ENCODE measurements around the gene PARD3B.

PARD3B gene, protein sequence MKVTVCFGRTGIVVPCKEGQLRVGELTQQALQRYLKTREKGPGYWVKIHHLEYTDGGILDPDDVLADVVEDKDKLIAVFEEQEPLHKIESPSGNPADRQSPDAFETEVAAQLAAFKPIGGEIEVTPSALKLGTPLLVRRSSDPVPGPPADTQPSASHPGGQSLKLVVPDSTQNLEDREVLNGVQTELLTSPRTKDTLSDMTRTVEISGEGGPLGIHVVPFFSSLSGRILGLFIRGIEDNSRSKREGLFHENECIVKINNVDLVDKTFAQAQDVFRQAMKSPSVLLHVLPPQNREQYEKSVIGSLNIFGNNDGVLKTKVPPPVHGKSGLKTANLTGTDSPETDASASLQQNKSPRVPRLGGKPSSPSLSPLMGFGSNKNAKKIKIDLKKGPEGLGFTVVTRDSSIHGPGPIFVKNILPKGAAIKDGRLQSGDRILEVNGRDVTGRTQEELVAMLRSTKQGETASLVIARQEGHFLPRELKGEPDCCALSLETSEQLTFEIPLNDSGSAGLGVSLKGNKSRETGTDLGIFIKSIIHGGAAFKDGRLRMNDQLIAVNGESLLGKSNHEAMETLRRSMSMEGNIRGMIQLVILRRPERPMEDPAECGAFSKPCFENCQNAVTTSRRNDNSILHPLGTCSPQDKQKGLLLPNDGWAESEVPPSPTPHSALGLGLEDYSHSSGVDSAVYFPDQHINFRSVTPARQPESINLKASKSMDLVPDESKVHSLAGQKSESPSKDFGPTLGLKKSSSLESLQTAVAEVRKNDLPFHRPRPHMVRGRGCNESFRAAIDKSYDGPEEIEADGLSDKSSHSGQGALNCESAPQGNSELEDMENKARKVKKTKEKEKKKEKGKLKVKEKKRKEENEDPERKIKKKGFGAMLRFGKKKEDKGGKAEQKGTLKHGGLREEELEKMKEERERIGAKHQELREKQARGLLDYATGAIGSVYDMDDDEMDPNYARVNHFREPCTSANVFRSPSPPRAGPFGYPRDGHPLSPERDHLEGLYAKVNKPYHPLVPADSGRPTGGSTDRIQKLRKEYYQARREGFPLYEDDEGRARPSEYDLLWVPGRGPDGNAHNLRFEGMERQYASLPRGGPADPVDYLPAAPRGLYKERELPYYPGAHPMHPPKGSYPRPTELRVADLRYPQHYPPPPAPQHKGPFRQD (N-terminal part only)

DNA sequence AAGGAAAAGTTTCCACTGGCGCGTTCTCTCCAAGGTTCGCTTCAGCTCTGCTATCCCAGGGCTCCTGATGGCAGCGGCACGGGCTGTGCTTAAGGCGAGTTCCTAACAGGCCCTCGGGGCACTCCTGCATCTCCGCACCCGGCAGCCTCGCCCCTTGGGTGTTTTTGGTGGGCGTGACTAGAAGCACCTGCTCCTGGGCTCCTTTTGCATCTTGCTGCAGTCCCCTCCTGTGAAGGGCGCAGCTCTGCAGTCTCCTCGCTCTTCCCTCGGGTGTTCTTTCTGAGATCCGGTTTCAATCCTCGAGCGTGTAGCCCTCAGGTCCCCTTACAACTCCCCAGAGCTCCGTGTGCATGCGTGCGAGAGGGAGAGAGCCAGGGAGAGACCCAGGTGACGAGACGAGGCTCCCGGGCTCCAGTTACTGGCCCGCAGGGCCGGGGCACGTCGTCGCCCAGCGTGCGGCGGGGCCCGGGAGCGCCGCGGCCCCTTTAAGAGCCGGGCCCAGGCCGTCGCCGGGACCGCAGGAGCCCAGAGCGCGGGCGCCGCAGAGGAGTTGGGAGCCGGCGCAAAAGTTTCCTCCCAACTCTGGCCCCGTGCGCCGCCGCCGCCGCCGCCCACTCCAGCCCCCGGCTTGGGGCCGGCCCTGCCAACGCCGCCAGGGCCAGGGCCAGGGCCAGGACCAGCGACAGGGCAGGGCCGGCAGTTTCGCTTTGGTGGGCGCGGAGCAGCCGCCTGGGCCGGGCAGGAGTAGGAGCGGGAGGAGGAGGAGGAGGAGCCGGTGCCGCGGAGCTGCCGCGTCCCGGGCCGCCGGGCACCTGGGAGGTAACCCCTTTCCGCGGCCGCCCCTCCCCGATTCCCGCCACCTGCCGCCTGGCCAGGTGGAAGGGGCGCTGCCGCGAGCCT is at the start of gene PARD3B:
TSS of gene PARD3B (plus strand) at position 515 of the 900 bp plus-strand sequence. CDS start 525 bp downstream, outside the sequence.
- no peak for DNase-seq (ENCODE audit: extremely low read depth in 1 of 2, low read depth in 1 of 2)

DNA sequence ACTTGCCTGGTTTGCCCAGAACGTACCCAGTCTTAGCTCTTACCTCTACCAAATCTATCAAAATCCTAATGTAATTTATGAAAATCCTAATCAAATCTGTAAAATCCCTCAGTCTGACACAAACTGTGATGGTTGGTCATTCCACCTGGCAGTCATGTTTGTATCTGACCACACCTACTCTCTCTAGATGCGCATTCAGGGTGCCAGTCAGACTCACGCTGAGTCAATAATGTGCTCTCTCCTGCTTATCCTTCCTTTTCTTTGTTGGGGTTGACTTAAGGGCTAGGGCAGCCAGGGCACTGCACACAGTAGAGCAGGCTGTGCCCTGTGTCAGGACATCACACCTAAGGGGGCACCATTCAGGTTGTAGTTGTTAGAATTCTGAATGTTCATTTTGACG is 48.5 kb upstream of the PARD3B start:
- no peak for DNase-seq (ENCODE audit: extremely low read depth in 1 of 2, low read depth in 1 of 2)

DNA sequence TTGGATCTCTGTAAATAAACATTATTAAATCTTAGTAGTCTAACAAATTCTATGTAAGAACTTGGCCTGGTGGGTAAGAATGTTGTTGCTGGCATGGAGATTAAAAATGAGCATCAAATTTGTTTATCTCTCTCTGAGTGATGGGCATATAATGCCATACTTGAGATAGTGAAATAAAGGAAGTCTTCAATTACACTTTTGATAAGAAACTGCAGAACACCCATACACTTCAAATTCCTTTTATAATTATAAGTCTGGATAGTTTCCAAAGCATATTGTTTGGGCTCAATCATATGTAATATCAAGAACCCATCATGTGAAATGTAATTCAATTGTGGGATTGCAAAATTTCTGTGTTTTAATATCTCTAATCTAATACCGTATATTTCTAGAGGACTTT is 47.4 kb upstream of the PARD3B start:
- no peak for DNase-seq (ENCODE audit: extremely low read depth in 1 of 2, low read depth in 1 of 2)

DNA sequence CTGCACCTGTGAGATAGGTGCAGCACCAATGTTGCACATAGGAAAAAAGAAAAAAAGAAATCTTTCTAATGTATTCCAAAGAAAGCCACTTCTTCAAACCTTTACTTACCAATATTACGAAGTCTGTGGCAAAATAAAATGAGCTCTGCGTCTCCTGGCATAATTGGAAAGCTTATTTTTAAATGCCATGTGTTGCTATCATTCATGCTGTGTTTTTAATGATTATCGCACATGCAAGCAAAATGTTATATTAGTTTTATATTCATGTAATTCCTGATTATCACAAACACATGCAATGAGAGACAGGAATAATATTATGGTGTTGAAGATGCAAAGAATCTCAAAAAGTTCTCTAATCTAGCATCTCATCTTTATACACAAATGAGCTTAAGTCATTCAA is 47.0 kb upstream of the PARD3B start:
- DNase-seq (ENCODE audit: extremely low read depth in 1 of 2, low read depth in 1 of 2), result no peak

DNA sequence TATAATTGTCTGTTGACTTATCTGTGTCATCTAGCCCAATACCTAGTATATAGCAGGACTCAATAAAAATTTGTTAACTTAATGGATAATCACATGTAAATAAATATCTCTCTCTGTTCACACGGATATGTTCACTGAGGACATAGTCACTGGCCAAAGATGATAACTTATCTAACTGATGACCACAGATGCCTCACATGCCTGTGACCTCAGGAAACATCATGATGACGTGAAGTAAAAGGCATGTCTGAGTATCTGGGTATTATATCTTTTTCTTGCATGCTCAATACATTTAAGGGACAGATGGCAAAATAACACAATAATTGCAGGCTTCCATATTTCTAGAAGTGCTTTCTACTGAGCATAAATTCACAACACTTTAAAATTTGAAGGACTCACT is 41.4 kb upstream of the PARD3B start:
- no peak for DNase-seq (ENCODE audit: extremely low read depth in 1 of 2, low read depth in 1 of 2)

DNA sequence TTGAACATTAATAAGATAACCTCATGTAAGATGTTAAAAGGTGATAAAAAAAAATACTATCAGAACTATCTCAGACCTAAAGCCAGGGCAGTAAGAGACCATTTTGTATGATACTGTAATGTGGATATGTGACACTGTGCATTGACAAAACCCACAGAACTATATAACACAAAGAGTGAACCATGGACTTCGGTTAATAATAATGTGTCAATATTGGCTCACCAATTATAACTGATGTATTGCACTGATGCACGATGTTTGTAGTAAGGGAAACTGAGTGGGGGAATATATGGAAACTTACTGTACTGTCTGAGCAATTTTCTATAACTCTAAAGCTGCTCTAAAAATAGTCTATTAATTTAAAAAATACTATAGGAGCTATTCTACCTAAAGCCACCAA is 40.7 kb upstream of the PARD3B start:
- no peak for DNase-seq (ENCODE audit: extremely low read depth in 1 of 2, low read depth in 1 of 2)

DNA sequence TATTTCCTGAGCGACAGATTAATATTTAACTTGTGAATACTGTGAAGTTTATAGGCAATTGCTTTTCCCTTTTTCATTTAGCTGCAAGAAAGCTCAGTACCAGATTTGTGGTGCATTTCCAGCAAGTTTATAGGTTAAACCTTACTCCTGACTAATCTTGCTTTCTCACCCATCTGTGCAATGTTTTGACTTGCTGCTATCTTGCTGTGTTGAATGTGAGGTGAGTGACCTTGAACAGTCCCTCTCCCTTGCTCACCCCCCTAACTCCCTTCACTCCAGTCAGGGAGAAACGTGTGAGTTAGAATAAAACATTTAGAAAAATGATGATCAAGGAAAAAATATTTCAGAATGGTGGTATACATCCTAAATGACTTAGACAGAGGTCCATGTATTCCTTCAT is 39.8 kb upstream of the PARD3B start:
- no peak for DNase-seq (ENCODE audit: extremely low read depth in 1 of 2, low read depth in 1 of 2)

DNA sequence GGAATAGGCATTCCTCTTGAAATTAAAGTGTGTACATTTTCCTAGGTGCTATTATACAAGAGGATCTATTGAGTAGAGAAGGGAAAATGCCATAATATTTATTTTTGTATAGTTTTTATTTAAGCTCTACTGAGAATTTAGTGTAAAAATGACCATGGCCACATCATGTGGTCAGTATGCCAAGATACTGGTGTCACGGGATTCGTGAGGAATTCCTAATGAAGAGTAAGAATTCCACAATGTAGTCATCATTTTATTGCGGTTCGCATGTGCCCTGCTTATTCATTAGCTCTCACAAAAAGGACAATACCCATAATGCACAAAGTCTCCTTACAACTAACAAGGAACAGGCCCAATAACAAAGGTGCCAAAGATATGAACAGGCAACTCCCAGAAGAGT is 39.3 kb upstream of the PARD3B start:
- DNase-seq (ENCODE audit: extremely low read depth in 1 of 2, low read depth in 1 of 2), result no peak

DNA sequence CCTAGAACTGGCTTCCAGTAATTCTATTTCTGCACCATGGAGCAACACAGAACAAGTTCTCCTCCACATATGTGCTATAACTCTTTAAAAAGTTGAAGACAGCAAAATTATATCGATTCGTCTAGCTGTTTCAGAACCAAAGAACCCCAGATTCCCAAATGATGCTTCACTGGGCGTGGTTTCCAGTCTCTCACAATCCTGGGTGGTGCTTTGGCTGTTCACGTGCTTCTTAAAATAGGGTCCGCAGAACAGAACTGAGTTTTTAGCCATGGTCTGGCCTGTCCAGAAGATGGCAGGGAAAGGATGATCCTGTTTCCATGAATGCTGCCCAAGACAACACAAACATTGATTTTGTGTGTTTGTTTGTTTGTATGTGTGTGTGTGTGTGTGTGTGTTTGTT is 37.6 kb upstream of the PARD3B start:
- DNase-seq (ENCODE audit: extremely low read depth in 1 of 2, low read depth in 1 of 2), result no peak

DNA sequence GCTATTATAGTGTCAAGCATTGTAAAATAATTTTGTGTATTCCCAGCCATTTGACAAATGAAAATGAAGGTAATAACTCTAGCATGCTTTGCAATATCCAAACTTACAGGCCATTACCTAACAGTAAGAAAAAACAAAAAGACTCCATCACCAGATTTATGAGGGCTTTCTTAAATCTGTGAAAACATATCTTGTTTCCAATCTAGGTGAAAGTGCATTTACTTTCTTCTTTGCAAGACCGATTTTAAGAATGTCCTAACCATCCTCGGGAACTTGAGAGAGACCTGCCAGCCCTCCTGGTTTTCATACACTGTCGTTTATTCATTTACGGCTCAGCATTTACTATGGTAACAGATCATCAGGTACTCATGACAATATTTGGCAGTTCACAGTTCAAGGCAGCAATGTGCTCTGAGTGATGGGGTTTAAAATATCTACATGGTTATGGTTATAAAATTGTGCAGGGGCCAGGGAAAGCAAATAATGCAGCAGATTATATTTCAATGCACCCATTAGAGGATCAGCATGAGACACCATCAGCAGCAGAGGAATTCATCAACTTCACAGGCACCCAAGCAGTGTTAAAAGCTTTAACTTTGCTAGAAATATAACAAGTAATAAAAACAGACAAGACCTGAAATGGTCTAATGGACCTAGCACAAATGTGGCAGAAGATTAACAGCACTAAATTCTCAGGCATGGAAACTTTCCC is 34.4 kb upstream of the PARD3B start:
- DNase-seq (ENCODE audit: extremely low read depth in 1 of 2, low read depth in 1 of 2), result no peak

DNA sequence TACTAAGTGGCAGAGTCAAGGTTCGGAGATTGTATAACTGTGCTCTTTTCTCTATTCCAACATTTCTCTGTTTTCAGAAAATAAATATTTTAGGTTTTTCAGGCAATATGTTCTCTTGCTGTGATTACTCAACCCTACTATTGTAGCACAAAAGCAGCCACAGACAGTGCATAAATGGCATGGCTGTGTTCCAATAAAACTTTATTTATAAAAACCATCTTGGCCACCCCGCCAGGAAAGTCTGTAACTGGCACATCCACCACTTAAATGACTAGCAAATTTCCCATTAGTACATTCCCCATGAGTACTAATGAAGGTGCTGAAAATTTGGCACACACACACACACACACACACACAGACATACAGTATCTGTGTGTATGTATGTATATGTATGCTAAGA is 30.8 kb upstream of the PARD3B start:
- no peak for DNase-seq (ENCODE audit: extremely low read depth in 1 of 2, low read depth in 1 of 2)

DNA sequence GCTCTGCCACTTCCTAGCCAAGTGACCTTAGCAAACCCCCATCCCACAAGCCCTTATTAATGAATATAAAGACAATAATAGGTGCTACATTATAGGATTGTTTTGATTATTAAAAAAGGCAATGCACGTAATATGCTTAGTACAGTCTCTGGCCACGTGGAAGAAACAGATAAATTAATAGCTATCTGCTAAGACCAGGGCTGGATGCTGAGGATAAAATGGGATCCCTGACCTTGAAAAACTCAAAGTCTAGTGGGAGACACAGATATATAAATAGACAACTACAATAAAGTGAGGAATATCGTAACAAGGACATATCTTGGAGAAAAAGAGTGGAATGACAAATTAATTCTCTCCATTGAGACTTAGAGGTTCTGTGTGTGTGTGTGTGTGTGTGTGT is 29.9 kb upstream of the PARD3B start:
- DNase-seq (ENCODE audit: extremely low read depth in 1 of 2, low read depth in 1 of 2), result no peak

DNA sequence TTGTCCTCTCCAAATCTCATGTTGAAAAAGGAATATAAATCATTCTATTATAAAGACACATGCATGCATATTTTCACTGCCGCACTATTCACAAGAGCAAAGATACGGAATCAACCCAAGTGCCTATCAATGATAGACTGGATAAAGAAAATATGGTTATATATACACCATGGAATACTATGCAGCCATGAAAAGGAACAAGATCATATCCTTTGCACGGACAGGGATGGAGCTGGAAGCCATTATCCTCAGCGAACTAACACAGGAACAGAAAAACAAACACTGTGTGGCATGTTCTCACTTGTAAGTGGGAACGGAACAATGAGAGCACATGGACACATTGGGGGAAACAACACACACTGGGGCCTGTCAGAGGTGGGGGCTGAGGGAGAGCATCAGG is 28.1 kb upstream of the PARD3B start:
- DNase-seq (ENCODE audit: extremely low read depth in 1 of 2, low read depth in 1 of 2), result no peak

DNA sequence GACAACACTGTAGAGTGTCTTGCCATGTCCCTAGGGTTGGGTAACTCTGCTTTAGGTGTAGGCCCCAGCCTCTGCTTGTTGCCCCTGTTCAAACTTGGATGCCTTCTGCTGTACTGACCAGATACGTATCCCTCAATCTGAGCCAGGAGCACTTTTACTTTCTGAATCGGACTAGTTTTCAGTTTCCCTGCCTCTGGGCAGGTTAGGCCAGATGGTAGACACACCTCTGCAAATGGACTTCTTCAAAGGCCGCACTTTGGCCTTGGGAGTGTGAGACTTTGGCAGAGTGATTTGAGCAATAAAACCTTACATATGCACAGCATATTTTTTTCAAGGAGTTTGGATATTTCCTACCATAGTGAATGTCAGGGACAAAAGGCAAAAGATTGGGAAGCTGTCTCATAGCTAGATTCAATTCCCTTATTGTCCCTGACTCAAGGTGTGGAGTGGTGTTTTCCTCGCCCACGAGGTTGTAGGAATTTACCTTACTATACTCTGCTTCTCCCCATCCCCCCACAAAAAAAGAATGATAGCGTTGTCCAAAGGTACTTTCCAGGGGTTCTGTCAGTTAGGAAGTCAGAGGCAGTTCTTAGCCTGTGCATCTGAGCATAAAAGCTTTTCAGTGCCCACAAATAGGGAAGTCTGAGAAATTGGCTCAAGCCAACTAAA is 15.3 kb upstream of the PARD3B start:
- no peak for DNase-seq (ENCODE audit: extremely low read depth in 1 of 2, low read depth in 1 of 2)

DNA sequence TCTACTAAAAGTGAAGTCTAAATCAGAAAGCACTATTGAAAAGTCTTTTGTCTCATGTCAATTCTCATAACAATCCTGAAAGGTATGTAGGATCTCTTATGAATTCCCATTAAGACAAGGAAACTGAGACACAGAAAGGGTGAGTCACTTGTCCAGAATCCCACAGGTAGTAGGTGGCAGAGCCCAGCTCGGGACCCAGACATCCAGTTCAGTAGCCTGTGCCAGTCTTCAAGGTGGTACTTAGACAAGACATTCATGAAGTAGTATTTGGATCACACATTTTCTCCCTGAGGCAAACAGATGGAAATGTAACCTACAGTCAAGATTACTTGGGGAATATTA is 14.8 kb upstream of the PARD3B start:
- no peak for DNase-seq (ENCODE audit: extremely low read depth in 1 of 2, low read depth in 1 of 2)

DNA sequence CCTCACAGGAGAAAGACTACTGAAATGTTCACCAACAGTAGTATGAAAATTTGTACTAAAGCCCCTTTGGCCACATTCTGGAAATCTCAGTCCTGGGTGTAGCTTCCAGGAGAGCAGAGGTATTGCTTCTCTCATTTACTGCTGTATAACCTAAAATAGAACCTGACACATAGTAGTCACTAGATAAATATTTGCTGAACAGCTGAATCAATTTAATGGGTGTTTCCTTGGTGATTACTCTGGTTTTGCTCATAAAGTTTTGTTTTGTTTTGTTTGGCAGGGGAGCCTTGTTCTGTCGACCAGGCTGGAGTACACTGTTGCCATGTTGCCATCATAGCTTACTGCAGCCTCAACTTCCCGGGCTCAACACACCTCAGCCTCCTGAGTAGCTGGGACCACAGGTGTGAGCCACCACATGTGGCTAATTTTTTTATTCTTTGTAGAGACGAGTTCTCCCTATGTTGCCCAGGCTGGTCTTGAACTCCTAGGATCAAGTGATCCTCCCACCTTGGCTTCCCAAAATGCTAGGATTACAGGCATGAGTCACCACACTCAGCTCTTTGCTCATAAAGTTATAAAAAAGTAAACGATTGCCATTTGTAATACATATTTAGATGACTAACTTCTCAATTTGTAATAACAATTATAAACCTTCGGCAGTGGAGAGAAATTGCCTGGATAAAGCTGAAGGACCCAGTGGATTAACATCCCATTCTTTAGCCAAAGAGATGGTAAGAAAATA is 11.5 kb upstream of the PARD3B start:
- DNase-seq (ENCODE audit: extremely low read depth in 1 of 2, low read depth in 1 of 2), result no peak

DNA sequence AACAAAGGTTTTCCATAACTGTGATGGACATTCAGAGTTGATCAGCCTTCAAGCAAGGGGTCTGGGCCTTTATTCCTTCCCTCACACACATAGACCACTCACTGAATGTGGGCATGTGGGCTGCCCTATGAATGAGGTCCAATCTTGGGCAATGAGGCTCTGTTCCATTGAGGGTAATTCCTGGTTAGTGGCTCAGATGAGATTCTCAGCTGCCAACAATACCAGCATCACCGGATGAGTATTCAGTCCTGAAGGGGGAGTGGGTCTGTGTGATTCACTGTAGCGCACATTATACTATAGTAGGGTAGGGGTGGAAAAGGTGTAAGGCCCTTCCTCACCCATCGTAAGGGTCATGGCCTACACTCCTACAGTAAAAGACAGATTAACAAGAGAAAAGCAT is 9.9 kb upstream of the PARD3B start:
- DNase-seq (ENCODE audit: extremely low read depth in 1 of 2, low read depth in 1 of 2), result no peak

DNA sequence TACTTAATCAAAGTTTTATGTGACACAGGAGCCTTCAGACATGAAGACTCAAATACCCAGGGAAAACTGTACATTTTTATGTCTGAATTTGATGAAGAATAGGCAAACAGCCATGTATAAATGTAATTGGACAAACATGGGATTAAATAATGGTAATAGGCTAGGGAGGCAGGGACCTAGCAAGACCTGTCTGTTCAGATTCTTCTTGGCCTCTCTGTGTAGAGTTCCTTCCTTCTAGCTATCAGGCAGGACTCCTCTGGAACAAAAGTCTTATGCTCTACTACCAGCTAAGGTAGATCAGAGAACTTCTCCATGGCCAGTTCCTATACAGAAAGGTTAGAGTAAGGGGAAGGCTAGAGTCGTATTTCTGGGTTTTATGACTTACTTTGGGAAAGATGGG is 9.5 kb upstream of the PARD3B start:
- DNase-seq (ENCODE audit: extremely low read depth in 1 of 2, low read depth in 1 of 2), result no peak
